Vagina (tissue), 2 donors: ENCODE measurements around the gene OR2B2.

Experiments
- POLR2A ChIP-seq, 2 donors: fragments of 450-650 bp; IDR thresholded peaks; one replicate each; pipeline ENCODE4 v1.6.1; 2017; ENCODE audit warnings: antibody characterized with exemption in 2 of 2, mild to moderate bottlenecking in 2 of 2, moderate library complexity in 2 of 2
- POLR2AphosphoS5 ChIP-seq, 2 donors: sonication (generic); formaldehyde crosslinking; IDR thresholded peaks; one replicate each; pipeline ENCODE4 v1.9.0; 2017; ENCODE audit warnings: antibody characterized with exemption in 2 of 2, mild to moderate bottlenecking in 2 of 2, low read depth in 1 of 2; ENCODE audit not compliant: insufficient read depth in 1 of 2
- TF ChIP-seq, protein P1 (sequence below), 3 experiments: fragments of 450-650 bp in 2 of 3; fragments of 200-600 bp in 1 of 3; sonication (generic) in 1 of 3; IDR thresholded peaks; one replicate each; pipeline ENCODE4 v1.5.1; 2017 to 2019; ENCODE audit warnings: antibody characterized with exemption in 3 of 3, mild to moderate bottlenecking in 2 of 3, moderate library complexity in 2 of 3

DNA sequence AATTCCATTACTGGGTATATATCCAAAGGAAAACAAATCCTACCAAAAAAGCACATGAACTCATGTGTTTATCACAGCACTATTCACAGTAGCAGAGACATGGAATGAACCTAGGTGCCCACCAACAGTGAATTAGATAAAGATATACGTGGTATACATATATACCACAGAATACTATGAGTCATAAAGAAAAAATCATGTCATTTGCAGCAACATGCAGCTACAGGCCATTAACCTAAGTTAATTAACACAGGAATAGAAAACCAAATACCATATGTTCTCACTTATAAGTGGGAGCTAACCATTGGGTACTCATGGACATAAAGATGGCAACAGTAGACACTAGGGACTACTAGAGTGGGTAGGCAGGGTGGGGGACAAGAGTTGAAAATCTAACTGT lies 4.2 kb downstream of the OR2B2 start:
- TF ChIP-seq POLR2A (IDR thresholded peaks at IDR 0.05), result no peak
- TF ChIP-seq POLR2AphosphoS5 (IDR thresholded peaks at IDR 0.05; ENCODE audit: insufficient read depth in 1 of 2, low read depth in 1 of 2), result no peak
- TF ChIP-seq, protein P1, sequence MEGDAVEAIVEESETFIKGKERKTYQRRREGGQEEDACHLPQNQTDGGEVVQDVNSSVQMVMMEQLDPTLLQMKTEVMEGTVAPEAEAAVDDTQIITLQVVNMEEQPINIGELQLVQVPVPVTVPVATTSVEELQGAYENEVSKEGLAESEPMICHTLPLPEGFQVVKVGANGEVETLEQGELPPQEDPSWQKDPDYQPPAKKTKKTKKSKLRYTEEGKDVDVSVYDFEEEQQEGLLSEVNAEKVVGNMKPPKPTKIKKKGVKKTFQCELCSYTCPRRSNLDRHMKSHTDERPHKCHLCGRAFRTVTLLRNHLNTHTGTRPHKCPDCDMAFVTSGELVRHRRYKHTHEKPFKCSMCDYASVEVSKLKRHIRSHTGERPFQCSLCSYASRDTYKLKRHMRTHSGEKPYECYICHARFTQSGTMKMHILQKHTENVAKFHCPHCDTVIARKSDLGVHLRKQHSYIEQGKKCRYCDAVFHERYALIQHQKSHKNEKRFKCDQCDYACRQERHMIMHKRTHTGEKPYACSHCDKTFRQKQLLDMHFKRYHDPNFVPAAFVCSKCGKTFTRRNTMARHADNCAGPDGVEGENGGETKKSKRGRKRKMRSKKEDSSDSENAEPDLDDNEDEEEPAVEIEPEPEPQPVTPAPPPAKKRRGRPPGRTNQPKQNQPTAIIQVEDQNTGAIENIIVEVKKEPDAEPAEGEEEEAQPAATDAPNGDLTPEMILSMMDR (IDR thresholded peaks at IDR 0.05), result no peak
